ENCODE measurements around the gene AUNIP.

- TF ChIP-seq EZH2 (IDR thresholded peaks at IDR 0.05; ENCODE audit: borderline replicate concordance, low read length), result no peak
- TF ChIP-seq CTCF (conservative IDR thresholded peaks at IDR 0.05 in 1 of 2, IDR thresholded peaks at IDR 0.05 in 1 of 2; ENCODE audit: extremely low read depth in 1 of 2, insufficient read depth in 1 of 2, low read depth in 1 of 2, low read length in 2 of 2), result no peak
Observed at GRCh38 chr1:25816112-25816718, 43.0 kb downstream of the AUNIP start.
